ENCODE results near the gene IL1RAPL2.
"Not testable (repeated sequence)": the region's sequence is repeated elsewhere in the genome, so short reads cannot be mapped to it uniquely, and the experiment has no call there.

The IL1RAPL2 gene

DNA sequence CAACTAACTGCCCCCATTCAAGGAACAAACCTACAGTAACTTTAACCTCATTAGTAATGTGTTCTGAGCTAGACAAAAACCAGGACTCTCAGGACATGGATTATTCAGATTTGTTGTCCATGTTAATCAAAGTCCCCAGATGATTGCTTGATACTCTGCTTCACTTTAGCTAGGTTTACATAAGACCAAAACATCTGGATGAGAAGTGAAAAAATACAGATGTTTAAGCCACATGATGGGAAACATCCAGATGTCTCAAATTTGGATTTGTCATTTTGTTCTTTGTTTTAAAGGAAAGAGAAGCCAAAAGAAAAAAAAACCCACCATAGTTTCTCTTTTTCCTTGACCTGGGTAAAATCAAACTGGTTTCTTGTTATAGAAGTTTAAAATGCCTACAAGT, 1207.8 kb downstream of the IL1RAPL2 start:
- H3K27ac ChIP-seq: no peak overlapping the region
- TF ChIP-seq, protein P1, sequence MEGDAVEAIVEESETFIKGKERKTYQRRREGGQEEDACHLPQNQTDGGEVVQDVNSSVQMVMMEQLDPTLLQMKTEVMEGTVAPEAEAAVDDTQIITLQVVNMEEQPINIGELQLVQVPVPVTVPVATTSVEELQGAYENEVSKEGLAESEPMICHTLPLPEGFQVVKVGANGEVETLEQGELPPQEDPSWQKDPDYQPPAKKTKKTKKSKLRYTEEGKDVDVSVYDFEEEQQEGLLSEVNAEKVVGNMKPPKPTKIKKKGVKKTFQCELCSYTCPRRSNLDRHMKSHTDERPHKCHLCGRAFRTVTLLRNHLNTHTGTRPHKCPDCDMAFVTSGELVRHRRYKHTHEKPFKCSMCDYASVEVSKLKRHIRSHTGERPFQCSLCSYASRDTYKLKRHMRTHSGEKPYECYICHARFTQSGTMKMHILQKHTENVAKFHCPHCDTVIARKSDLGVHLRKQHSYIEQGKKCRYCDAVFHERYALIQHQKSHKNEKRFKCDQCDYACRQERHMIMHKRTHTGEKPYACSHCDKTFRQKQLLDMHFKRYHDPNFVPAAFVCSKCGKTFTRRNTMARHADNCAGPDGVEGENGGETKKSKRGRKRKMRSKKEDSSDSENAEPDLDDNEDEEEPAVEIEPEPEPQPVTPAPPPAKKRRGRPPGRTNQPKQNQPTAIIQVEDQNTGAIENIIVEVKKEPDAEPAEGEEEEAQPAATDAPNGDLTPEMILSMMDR (conservative IDR thresholded peaks at IDR 0.05): no peak

DNA sequence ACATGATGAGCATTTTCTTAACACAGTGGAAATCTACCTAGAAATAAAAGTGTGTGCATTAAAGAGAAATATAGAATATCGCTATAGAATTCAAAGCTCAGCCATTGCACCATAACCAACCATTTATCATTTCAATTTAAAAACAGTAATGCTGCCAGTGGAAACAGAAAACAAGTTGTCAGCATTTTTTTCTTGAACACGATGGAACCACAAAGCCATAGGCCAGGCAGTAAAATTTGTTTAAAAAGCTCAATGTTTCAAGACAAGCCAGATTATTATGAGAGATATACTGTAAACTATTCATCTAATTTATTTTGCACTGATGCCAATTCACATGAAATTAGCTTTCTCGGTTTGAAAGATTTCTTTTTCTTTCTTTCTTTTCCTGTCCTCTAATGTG, 1209.7 kb downstream of the IL1RAPL2 start:
- TF ChIP-seq, protein P1 (conservative IDR thresholded peaks at IDR 0.05): no peak
- H3K27ac ChIP-seq: no peak overlapping the region

DNA sequence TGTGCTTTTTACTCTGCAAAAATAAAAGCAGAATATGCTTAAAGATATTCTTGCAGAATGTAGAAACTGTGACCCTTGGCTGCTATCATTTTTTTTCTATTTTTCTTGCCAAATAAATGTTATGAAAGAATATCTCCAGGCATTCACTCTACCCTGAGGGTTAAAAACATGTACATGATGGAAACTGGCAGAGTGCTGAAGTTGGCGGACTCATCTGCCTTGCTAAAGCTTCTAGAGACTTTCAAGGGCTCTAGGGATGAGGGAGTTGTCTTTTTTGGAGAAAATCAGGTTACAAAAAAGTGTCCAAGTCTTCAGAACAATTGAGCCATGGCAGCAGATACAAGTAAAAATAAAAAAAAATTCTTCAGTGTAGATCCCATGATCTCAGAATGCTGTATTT, 1215.8 kb downstream of the IL1RAPL2 start:
- no peak overlapping the region for H3K27ac ChIP-seq

DNA sequence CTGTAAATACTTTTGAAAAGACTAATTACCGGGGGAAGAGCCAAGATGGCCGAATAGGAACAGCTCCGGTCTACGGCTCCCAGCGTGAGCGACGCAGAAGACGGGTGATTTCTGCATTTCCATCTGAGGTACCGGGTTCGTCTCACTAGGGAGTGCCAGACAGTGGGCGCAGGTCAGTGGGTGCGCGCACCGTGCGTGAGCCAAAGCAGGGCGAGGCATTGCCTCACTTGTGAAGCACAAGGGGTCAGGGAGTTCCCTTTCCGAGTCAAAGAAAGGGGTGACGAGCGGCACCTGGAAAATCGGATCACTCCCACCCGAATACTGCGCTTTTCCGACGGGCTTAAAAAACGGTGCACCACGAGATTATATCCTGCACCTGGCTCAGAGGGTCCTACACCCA, 1230.9 kb downstream of the IL1RAPL2 start:
- not testable (repeated sequence) for H3K27ac ChIP-seq

More for the DNA sequence above, 1215.8 kb downstream of the IL1RAPL2 start:
- TF ChIP-seq, protein P1 (conservative IDR thresholded peaks at IDR 0.05): no peak

DNA sequence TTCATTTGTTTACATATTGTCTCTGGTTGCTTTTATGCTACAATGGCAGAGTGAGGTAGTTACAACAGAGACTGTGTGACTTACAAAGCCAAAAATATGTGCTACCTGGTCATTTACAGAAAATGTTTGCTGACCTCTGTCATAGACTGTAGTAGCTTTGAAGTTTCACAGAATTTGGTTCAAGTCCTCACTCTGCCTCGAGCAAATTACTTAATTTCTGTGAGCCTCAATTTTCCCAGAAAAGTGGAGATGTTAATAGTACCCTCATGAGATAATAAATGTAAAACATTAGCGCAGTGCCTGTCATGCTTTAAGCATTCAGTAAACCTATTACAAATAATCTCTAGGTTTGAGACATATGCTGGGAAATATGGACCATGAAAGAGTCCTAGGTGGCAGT, 1237.9 kb downstream of the IL1RAPL2 start:
- TF ChIP-seq, protein P1 (conservative IDR thresholded peaks at IDR 0.05): no peak
- H3K27ac ChIP-seq: no peak overlapping the region

DNA sequence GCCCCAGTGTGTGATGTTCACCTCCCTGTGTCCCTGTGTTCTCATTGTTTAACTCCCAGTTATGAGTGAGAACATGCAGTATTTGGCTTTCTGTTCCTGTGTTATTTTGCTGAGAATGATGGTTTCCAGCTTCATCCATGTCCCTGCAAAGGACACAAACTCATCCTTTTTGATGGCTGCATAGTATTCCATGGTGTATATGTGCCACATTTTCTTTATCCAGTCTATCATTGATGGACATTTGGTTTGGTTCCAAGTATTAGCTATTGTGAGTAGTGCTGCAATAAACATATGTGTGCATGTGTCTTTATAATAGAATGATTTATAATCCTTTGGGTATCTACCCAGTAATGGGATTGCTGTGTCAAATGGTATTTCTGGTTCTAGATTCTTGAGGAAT, 1239.7 kb downstream of the IL1RAPL2 start:
- not testable (repeated sequence) for H3K27ac ChIP-seq

DNA sequence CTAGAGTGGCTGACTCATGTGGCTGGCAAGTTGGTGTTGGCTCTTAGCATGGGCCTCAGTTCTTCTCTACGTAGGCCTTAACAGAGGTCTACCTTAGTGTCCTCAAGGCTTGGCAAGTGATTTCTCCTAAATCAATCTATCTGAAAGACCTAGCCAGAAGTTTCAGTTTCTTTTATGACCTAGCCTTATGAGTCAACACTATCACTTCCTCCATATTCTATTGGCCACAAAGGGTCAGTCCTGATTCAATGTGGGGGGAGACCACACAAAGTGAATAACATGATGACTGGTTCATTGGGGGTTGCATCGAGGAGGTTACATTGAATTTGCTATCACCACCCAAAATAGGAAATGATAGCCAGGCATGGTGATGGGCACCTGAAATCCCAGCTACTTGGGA, 1250.5 kb downstream of the IL1RAPL2 start:
- TF ChIP-seq, protein P1 (conservative IDR thresholded peaks at IDR 0.05): no peak
- no peak overlapping the region for H3K27ac ChIP-seq

Data from VCaP (cell line).